IgD-negative memory B cell (primary cell): ENCODE data around the gene RGR. TPM values are rescaled to one million over a fixed set of nuclear protein-coding genes. Genes with fewer than 3 reads are reported as not detected.
A peak's percentile ranks its signal among the peaks of the same experiment; 100 is the strongest.

Source experiments
- H3K27ac Mint-ChIP-seq, 3 donors: one replicate each; pipeline ENCODE4 v1.8.0; 2020 to 2022; ENCODE audit warnings: mild to moderate bottlenecking in 3 of 3, mixed read lengths in 3 of 3, moderate library complexity in 1 of 3
- H3K27me3 Mint-ChIP-seq: one replicate; pipeline ENCODE4 v1.8.0; 2021; ENCODE audit warnings: mixed read lengths
- H3K36me3 Mint-ChIP-seq: one replicate; pipeline ENCODE4 v1.8.0; 2020; ENCODE audit warnings: mild to moderate bottlenecking, mixed read lengths
- H3K4me1 Mint-ChIP-seq, 3 donors: one replicate each; pipeline ENCODE4 v1.8.0; 2020 to 2022; ENCODE audit warnings: mixed read lengths in 3 of 3, mild to moderate bottlenecking in 1 of 3
- H3K4me3 Mint-ChIP-seq, 4 donors: one replicate each; pipeline ENCODE4 v1.8.0; 2020 to 2022; ENCODE audit warnings: mild to moderate bottlenecking in 4 of 4, mixed read lengths in 4 of 4, moderate library complexity in 3 of 4
- H3K9me3 Mint-ChIP-seq, 3 donors: one replicate each; pipeline ENCODE4 v1.8.0; 2020 to 2021; ENCODE audit warnings: mixed read lengths in 3 of 3, mild to moderate bottlenecking in 1 of 3
- polyA plus RNA-seq: library from polyadenylated mRNA; unstranded; fragments of 300-500 nt; fragmentation: Illumina TruSeq; gene quantifications from one replicate; pipeline ENCODE4 v1.2.3, GENCODE V29; 2021

RGR gene
- polyA plus RNA-seq, 1 donor from 2014 or later: not detected

GRCh38 chr10:84211566-84211965 is 33.3 kb upstream of the RGR start:
- H3K27ac Mint-ChIP-seq: peak overlapping the region in 1 of 3 donors; percentile 19
- no peaks in the 10 kb centered on the region for H3K4me1 Mint-ChIP-seq
- no peaks in the 10 kb centered on the region for H3K9me3 Mint-ChIP-seq
- no peak overlapping the region for H3K4me3 Mint-ChIP-seq
- no peaks in the 10 kb centered on the region for H3K36me3 Mint-ChIP-seq
- peaks cover 4% of the 10 kb centered on the region for H3K27me3 Mint-ChIP-seq

- no peaks in the 10 kb centered on the region for H3K4me1 Mint-ChIP-seq
- H3K4me3 Mint-ChIP-seq: no peak overlapping the region
- no peaks in the 10 kb centered on the region for H3K36me3 Mint-ChIP-seq
- peaks cover 4% of the 10 kb centered on the region for H3K27me3 Mint-ChIP-seq
- H3K9me3 Mint-ChIP-seq: no peaks in the 10 kb centered on the region
- no peak overlapping the region for H3K27ac Mint-ChIP-seq
Measured at GRCh38 chr10:84212014-84212413, 32.8 kb upstream of the RGR start.

GRCh38 chr10:84213076-84213475 is 31.8 kb upstream of the RGR start:
- Mint-ChIP-seq H3K4me1 (no peaks in the 10 kb centered on the region), H3K36me3 (no peaks in the 10 kb centered on the region), H3K4me3 (no peak overlapping the region), H3K9me3 (no peaks in the 10 kb centered on the region), H3K27me3 (peaks cover 4% of the 10 kb centered on the region), H3K27ac (peak overlapping the region in 1 of 3 donors; percentile 59)

GRCh38 chr10:84214046-84214572 is 30.7 kb upstream of the RGR start:
- Mint-ChIP-seq H3K9me3 (peaks cover 0 to under 1% (median 0%) of the 10 kb centered on the region in 3 donors), H3K4me3 (peak overlapping the region in 3 of 4 donors; percentile 2 to 41 (median 33)), H3K27ac (no peak overlapping the region), H3K36me3 (no peaks in the 10 kb centered on the region), H3K27me3 (peaks cover 4% of the 10 kb centered on the region), H3K4me1 (no peaks in the 10 kb centered on the region)

- Mint-ChIP-seq H3K9me3 (peaks cover 3 to 6% (median 5%) of the 10 kb centered on the region in 3 donors), H3K4me1 (no peaks in the 10 kb centered on the region), H3K27me3 (peaks cover 2% of the 10 kb centered on the region), H3K4me3 (peak overlapping the region in 3 of 4 donors; percentile 2 to 41 (median 33)), H3K27ac (peak overlapping the region in 1 of 3 donors; percentile 71), H3K36me3 (no peaks in the 10 kb centered on the region)
Measured at GRCh38 chr10:84214612-84215235, 30.1 kb upstream of the RGR start.

- Mint-ChIP-seq H3K27ac (no peak overlapping the region), H3K4me3 (no peak overlapping the region), H3K27me3 (peaks cover 2% of the 10 kb centered on the region), H3K9me3 (peaks cover 3 to 6% (median 5%) of the 10 kb centered on the region in 3 donors), H3K4me1 (no peaks in the 10 kb centered on the region), H3K36me3 (no peaks in the 10 kb centered on the region)
Measured at GRCh38 chr10:84216834-84217233, 28.0 kb upstream of the RGR start.

GRCh38 chr10:84217746-84218145 is 27.1 kb upstream of the RGR start:
- no peak overlapping the region for H3K27ac Mint-ChIP-seq
- H3K36me3 Mint-ChIP-seq: no peaks in the 10 kb centered on the region
- no peaks in the 10 kb centered on the region for H3K4me1 Mint-ChIP-seq
- no peak overlapping the region for H3K4me3 Mint-ChIP-seq
- peaks cover 3 to 6% (median 5%) of the 10 kb centered on the region in 3 donors for H3K9me3 Mint-ChIP-seq
- H3K27me3 Mint-ChIP-seq: peaks cover 2% of the 10 kb centered on the region

GRCh38 chr10:84221916-84222315 is 22.9 kb upstream of the RGR start:
- Mint-ChIP-seq H3K27me3 (peaks cover 3% of the 10 kb centered on the region), H3K27ac (no peak overlapping the region), H3K9me3 (peaks cover 3 to 6% (median 5%) of the 10 kb centered on the region in 3 donors), H3K36me3 (no peaks in the 10 kb centered on the region), H3K4me1 (no peaks in the 10 kb centered on the region), H3K4me3 (no peak overlapping the region)

- Mint-ChIP-seq H3K36me3 (no peaks in the 10 kb centered on the region), H3K4me3 (no peak overlapping the region), H3K9me3 (peaks cover 2 to 4% (median 2%) of the 10 kb centered on the region in 3 donors), H3K27ac (no peak overlapping the region), H3K27me3 (peaks cover 4% of the 10 kb centered on the region), H3K4me1 (no peaks in the 10 kb centered on the region)
Measured at GRCh38 chr10:84224411-84225028, 20.3 kb upstream of the RGR start.

- Mint-ChIP-seq H3K27ac (no peak within 1 kb of the TSS), H3K4me1 (no peaks in the 10 kb centered on the region), H3K4me3 (no peak within 1 kb of the TSS), H3K27me3 (peaks cover 4% of the 10 kb centered on the region), H3K36me3 (no peaks in the 10 kb centered on the region), H3K9me3 (peaks cover 0 to 4% (median 0%) of the 10 kb centered on the region in 3 donors)
Measured at GRCh38 chr10:84225427-84226173, 19.3 kb upstream of the RGR start, which contains the start of gene LRIT2. TSS of gene LRIT2 (minus strand) at chr10:84225544. CDS start at chr10:84225520, 24 bp downstream.

GRCh38 chr10:84226616-84227015 is 18.2 kb upstream of the RGR start:
- Mint-ChIP-seq H3K27ac (no peak overlapping the region), H3K36me3 (no peaks in the 10 kb centered on the region), H3K4me1 (no peaks in the 10 kb centered on the region), H3K27me3 (peaks cover 5% of the 10 kb centered on the region), H3K4me3 (no peak overlapping the region), H3K9me3 (peaks cover 0 to 4% (median 0%) of the 10 kb centered on the region in 3 donors)

GRCh38 chr10:84227810-84228209 is 17.0 kb upstream of the RGR start:
- Mint-ChIP-seq H3K4me3 (no peak overlapping the region), H3K9me3 (peaks cover 0 to 4% (median 0%) of the 10 kb centered on the region in 3 donors), H3K4me1 (no peaks in the 10 kb centered on the region), H3K27ac (no peak overlapping the region), H3K36me3 (no peaks in the 10 kb centered on the region), H3K27me3 (peaks cover 7% of the 10 kb centered on the region)

GRCh38 chr10:84230359-84230758 is 14.5 kb upstream of the RGR start:
- Mint-ChIP-seq H3K27me3 (peaks cover 9% of the 10 kb centered on the region), H3K27ac (no peak overlapping the region), H3K9me3 (peaks cover 0 to 4% (median 0%) of the 10 kb centered on the region in 3 donors), H3K4me3 (no peak overlapping the region), H3K36me3 (no peaks in the 10 kb centered on the region), H3K4me1 (no peaks in the 10 kb centered on the region)

GRCh38 chr10:84232376-84232775 is 12.5 kb upstream of the RGR start:
- Mint-ChIP-seq H3K9me3 (peaks cover 0 to 4% (median 0%) of the 10 kb centered on the region in 3 donors), H3K4me1 (no peaks in the 10 kb centered on the region), H3K4me3 (no peak overlapping the region), H3K36me3 (no peaks in the 10 kb centered on the region), H3K27ac (no peak overlapping the region), H3K27me3 (peaks cover 5% of the 10 kb centered on the region)

- no peaks in the 10 kb centered on the region for H3K36me3 Mint-ChIP-seq
- no peaks in the 10 kb centered on the region for H3K4me1 Mint-ChIP-seq
- H3K27me3 Mint-ChIP-seq: peaks cover 7% of the 10 kb centered on the region
- H3K4me3 Mint-ChIP-seq: no peak overlapping the region
- peaks cover 0 to 3% (median 0%) of the 10 kb centered on the region in 3 donors for H3K9me3 Mint-ChIP-seq
- H3K27ac Mint-ChIP-seq: no peak overlapping the region
Measured at GRCh38 chr10:84233940-84234339, 10.9 kb upstream of the RGR start.
